Measurements from ENCODE around the gene TCAP.
"Not testable (repeated sequence)": the region's sequence is repeated elsewhere in the genome, so short reads cannot be mapped to it uniquely, and the experiment has no call there.

DNA sequence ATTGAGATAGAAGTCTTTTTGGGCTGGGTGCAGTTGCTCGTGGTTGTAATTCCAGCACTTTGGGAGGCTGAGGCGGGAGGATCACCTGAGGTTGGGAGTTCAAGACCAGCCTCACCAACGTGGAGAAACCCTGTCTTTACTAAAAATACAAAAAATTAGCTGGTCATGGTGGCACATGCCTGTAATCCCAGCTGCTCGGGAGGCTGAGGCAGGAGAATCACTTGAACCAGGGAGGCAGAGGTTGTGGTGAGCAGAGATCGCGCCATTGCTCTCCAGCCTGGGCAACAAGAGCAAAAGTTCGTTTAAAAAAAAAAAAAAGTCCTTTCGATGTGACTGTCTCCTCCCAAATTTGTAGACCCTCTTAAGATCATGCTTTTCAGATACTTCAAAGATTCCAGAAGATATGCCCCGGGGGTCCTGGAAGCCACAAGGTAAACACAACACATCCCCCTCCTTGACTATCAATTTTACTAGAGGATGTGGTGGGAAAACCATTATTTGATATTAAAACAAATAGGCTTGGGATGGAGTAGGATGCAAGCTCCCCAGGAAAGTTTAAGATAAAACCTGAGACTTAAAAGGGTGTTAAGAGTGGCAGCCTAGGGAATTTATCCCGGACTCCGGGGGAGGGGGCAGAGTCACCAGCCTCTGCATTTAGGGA, 34.1 kb downstream of the TCAP start:
- TF ChIP-seq, protein P1, sequence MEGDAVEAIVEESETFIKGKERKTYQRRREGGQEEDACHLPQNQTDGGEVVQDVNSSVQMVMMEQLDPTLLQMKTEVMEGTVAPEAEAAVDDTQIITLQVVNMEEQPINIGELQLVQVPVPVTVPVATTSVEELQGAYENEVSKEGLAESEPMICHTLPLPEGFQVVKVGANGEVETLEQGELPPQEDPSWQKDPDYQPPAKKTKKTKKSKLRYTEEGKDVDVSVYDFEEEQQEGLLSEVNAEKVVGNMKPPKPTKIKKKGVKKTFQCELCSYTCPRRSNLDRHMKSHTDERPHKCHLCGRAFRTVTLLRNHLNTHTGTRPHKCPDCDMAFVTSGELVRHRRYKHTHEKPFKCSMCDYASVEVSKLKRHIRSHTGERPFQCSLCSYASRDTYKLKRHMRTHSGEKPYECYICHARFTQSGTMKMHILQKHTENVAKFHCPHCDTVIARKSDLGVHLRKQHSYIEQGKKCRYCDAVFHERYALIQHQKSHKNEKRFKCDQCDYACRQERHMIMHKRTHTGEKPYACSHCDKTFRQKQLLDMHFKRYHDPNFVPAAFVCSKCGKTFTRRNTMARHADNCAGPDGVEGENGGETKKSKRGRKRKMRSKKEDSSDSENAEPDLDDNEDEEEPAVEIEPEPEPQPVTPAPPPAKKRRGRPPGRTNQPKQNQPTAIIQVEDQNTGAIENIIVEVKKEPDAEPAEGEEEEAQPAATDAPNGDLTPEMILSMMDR (IDR thresholded peaks at IDR 0.05) = not testable (repeated sequence)
- not testable (repeated sequence) for TF ChIP-seq POLR2A (IDR thresholded peaks at IDR 0.05)
